Glomerular endothelial cell (primary cell): ENCODE measurements around the gene FOXP2. TPM values are rescaled to one million over a fixed set of nuclear protein-coding genes. Genes with fewer than 3 reads are reported as not detected.
"Not testable (repeated sequence)": the region's sequence is repeated elsewhere in the genome, so short reads cannot be mapped to it uniquely, and the experiment has no call there.

Source experiments
- DNase-seq: peaks from one replicate; pipeline ENCODE4 v3.0.0-alpha.2; 2011; ENCODE audit warnings: low read depth, low spot score; ENCODE audit errors: extremely low read depth
- total RNA-seq: library from RNA; depleted of rRNA; stranded (reverse); fragments of >200 nt; gene quantifications from 2 replicates; pipeline ENCODE4 v1.2.3, GENCODE V29; 2015

The FOXP2 gene
- total RNA-seq, 1 donor from 2014 or later, result 3.5 TPM

- no peak for DNase-seq
Observed at GRCh38 chr7:114574384-114574783, 159.8 kb downstream of the FOXP2 start.

- DNase-seq, result no peak
Observed at GRCh38 chr7:114575098-114575497, 160.5 kb downstream of the FOXP2 start.

GRCh38 chr7:114580963-114581362 is 166.3 kb downstream of the FOXP2 start:
- not testable (repeated sequence) for DNase-seq

- DNase-seq, result no peak
Observed at GRCh38 chr7:114588506-114588905, 173.9 kb downstream of the FOXP2 start.

GRCh38 chr7:114589436-114589835 is 174.8 kb downstream of the FOXP2 start:
- no peak for DNase-seq

- DNase-seq, result no peak
Observed at GRCh38 chr7:114590298-114590697, 175.7 kb downstream of the FOXP2 start.

- no peak for DNase-seq
Observed at GRCh38 chr7:114598946-114599345, 184.3 kb downstream of the FOXP2 start.

- no peak for DNase-seq
Observed at GRCh38 chr7:114606100-114606499, 191.5 kb downstream of the FOXP2 start.

- DNase-seq, result not testable (repeated sequence)
Observed at GRCh38 chr7:114608822-114609221, 194.2 kb downstream of the FOXP2 start.

GRCh38 chr7:114620208-114620607 is 205.6 kb downstream of the FOXP2 start:
- no peak for DNase-seq

- DNase-seq, result no peak
Observed at GRCh38 chr7:114622221-114622620, 207.6 kb downstream of the FOXP2 start.

- DNase-seq, result no peak
Observed at GRCh38 chr7:114623146-114623545, 208.5 kb downstream of the FOXP2 start.

- DNase-seq, result no peak
Observed at GRCh38 chr7:114627231-114627630, 212.6 kb downstream of the FOXP2 start.

GRCh38 chr7:114628362-114628761 is 213.7 kb downstream of the FOXP2 start:
- no peak for DNase-seq

- DNase-seq, result no peak
Observed at GRCh38 chr7:114629762-114630161, 215.1 kb downstream of the FOXP2 start.

- no peak for DNase-seq
Observed at GRCh38 chr7:114630201-114630990, 215.8 kb downstream of the FOXP2 start.

GRCh38 chr7:114631249-114631822 is 216.7 kb downstream of the FOXP2 start:
- no peak for DNase-seq

GRCh38 chr7:114639451-114639850 is 224.8 kb downstream of the FOXP2 start:
- no peak for DNase-seq

GRCh38 chr7:114644455-114644854 is 229.8 kb downstream of the FOXP2 start:
- no peak for DNase-seq

- DNase-seq, result no peak
Observed at GRCh38 chr7:114645451-114645850, 230.8 kb downstream of the FOXP2 start.

GRCh38 chr7:114647518-114647917 is 232.9 kb downstream of the FOXP2 start:
- DNase-seq, result no peak

- no peak for DNase-seq
Observed at GRCh38 chr7:114648117-114648516, 233.5 kb downstream of the FOXP2 start.
